ENCODE measurements around the gene JSRP1. TPM values are rescaled to one million over a fixed set of nuclear protein-coding genes. Genes with fewer than 3 reads are reported as not detected.
A peak's percentile ranks its signal among the peaks of the same experiment; 100 is the strongest.

JSRP1 gene
- total RNA-seq, 6 experiments from 2014 or later: 0.28 to 0.81 (median 0.42) TPM; not detected in 3

DNA sequence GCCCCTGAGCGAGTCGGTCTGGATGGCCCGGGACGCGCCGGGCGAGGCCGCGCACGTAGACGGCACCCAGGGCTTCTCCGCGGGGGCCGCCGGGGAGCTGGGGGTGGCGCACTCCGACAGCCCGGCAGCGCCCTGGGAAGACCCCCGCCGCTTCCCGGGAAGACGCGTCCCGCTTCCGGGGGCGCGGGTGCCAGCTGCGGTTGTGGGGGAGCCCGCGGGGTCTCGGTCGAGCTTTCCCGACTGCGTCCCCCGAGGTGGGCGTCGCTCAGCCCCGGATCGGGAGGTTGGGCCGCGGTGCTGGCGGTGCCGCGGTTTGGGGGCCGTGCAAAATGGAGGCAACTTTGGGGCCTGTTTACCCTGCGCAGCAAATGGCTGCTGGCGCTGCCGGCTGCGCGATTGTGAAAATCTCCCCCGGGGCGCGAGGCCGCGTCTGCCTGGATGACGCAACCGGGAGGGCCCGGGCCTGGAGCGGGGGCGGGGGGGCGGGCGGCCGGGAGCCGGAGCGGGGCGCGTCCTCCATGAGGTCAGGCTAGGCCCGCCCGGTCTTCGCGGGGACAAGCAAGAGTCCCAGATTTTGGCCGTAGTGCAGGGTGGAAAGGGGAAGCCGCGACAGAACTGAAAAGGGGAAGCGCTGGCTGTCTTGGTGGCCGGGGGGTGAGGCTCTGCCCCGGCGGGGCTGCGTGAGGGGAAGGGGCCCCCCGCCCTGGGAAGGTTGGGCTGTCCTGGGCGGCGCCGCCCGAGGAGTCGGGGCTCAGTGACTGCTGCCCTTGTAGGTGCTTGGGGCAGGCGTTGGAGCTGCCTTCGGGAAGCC lies 14.4 kb upstream of the JSRP1 start:
- ATAC-seq (peak; percentile 27 to 39 (median 33)), DNase-seq (peak; percentile 87 to 91 (median 88))
- intact Hi-C loops (cut with DNase I): loop anchor here (5.0 kb wide), 2 partner anchors 33 to 108 kb away; partner anchors contain the start of genes PLEKHJ1 (in 2 of the 2), SF3A2 (in 2 of the 2) and DOT1L (in 1 of the 2)
- H3K27ac ChIP-seq: peak overlapping the region; percentile 96 to 99 (median 97)
- H3K27me3 ChIP-seq: no peaks in the 10 kb centered on the region
- peaks cover 0 to 18% (median 5%) of the 10 kb centered on the region in 4 donors for H3K36me3 ChIP-seq
- H3K9me3 ChIP-seq: no peaks in the 10 kb centered on the region
- peak overlapping the region; percentile 96 to 100 (median 98) for H3K4me3 ChIP-seq
- H3K4me1 ChIP-seq: peaks cover 0 to 49% (median 8%) of the 10 kb centered on the region in 4 donors
- WGBS (ENCODE audit: insufficient coverage, low coverage, low lambda C conversion rate, missing lambda C conversion rate): 0% methylated on average over 20 of the region's 88 CpGs
- TF ChIP-seq, protein P1, sequence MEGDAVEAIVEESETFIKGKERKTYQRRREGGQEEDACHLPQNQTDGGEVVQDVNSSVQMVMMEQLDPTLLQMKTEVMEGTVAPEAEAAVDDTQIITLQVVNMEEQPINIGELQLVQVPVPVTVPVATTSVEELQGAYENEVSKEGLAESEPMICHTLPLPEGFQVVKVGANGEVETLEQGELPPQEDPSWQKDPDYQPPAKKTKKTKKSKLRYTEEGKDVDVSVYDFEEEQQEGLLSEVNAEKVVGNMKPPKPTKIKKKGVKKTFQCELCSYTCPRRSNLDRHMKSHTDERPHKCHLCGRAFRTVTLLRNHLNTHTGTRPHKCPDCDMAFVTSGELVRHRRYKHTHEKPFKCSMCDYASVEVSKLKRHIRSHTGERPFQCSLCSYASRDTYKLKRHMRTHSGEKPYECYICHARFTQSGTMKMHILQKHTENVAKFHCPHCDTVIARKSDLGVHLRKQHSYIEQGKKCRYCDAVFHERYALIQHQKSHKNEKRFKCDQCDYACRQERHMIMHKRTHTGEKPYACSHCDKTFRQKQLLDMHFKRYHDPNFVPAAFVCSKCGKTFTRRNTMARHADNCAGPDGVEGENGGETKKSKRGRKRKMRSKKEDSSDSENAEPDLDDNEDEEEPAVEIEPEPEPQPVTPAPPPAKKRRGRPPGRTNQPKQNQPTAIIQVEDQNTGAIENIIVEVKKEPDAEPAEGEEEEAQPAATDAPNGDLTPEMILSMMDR (IDR thresholded peaks at IDR 0.05): no peak
- peak; percentile 60 for TF ChIP-seq POLR2A (IDR thresholded peaks at IDR 0.05)

GRCh38 chr19:2270157-2270422 lies 13.9 kb upstream of the JSRP1 start:
- peak; percentile 72 to 79 (median 77) for DNase-seq
- ATAC-seq: peak; percentile 2 to 27 (median 15)
- H3K36me3 ChIP-seq: peaks cover 0 to 18% (median 5%) of the 10 kb centered on the region in 4 donors
- peak overlapping the region; percentile 96 to 100 (median 98) for H3K4me3 ChIP-seq
- H3K9me3 ChIP-seq: no peaks in the 10 kb centered on the region
- peak overlapping the region; percentile 96 to 99 (median 97) for H3K27ac ChIP-seq
- 0% methylated on average over 1 of the region's 30 CpGs for WGBS (ENCODE audit: insufficient coverage, low coverage, low lambda C conversion rate, missing lambda C conversion rate)
- peaks cover 0 to 49% (median 8%) of the 10 kb centered on the region in 4 donors for H3K4me1 ChIP-seq
- intact Hi-C loops (cut with DNase I): loop anchor here (5.0 kb wide), 2 partner anchors 33 to 108 kb away; partner anchors contain the start of genes PLEKHJ1 (in 2 of the 2), SF3A2 (in 2 of the 2) and DOT1L (in 1 of the 2)
- no peaks in the 10 kb centered on the region for H3K27me3 ChIP-seq
- TF ChIP-seq POLR2A (IDR thresholded peaks at IDR 0.05): no peak
- TF ChIP-seq, protein P1 (IDR thresholded peaks at IDR 0.05): no peak

DNA sequence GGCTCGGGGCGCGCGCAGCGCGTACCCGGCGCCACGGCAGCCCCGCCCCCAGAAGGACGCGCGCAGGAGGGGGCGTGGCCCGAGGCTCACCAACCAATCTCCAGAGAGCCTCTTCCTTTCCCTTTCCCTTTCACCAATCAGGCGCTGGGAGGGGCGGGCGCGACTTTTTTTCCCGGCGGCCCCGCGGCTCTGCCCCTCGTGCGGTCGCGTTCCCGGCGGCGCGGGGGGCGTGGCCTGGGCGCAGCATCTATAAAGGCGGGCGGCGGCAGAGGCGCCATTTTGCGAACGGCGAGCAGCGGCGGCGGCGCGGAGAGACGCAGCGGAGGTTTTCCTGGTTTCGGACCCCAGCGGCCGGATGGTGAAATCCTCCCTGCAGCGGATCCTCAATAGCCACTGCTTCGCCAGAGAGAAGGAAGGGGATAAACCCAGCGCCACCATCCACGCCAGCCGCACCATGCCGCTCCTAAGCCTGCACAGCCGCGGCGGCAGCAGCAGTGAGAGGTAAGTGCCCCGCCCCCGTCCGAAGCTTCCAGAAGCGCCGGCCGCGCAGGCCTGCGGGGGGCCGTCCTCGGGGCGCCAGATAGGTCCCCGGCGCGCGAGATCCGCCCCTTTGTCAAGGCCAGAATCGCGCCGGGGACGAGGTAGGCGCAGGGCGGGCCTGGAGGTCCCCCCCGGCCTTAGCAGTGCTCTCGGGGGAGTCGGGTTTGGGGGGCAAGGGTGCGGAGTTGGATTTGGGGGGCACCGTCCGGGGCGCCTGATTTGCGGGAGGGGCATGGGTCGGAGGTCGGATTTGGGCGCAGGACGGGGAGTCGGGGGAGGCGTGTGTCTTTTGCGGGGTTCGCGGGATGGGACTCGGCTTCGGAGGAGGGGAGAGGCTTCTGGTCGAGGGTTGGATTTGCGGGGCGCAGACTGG lies 13.3 kb upstream of the JSRP1 start:
- intact Hi-C loops (cut with DNase I): loop anchor here (5.0 kb wide), 2 partner anchors 32 to 107 kb away; partner anchors contain the start of genes PLEKHJ1 (in 2 of the 2), SF3A2 (in 2 of the 2) and DOT1L (in 1 of the 2)
- Histone ChIP-seq H3K9me3 (no peaks in the 10 kb centered on the region), H3K4me3 (peak overlapping the region; percentile 96 to 100 (median 98))

More for the DNA sequence above, 13.3 kb upstream of the JSRP1 start:
- peak overlapping the region; percentile 96 to 99 (median 97) for H3K27ac ChIP-seq
- H3K36me3 ChIP-seq: peaks cover 0 to 18% (median 5%) of the 10 kb centered on the region in 4 donors
- peak; percentile 98 to 99 (median 99) for DNase-seq
- TF ChIP-seq, protein P1 (IDR thresholded peaks at IDR 0.05): peak in 1 of 4 donors; percentile 23
- TF ChIP-seq POLR2A (IDR thresholded peaks at IDR 0.05): peak; percentile 100
- H3K4me1 ChIP-seq: peaks cover 0 to 49% (median 8%) of the 10 kb centered on the region in 4 donors
- no peaks in the 10 kb centered on the region for H3K27me3 ChIP-seq
- WGBS (ENCODE audit: insufficient coverage, low coverage, low lambda C conversion rate, missing lambda C conversion rate): under 1% methylated on average over 26 of the region's 103 CpGs
- ATAC-seq: peak; percentile 80 to 90 (median 86)
